Left ventricle myocardium inferior (tissue), 1 donor: ENCODE results near the gene LPCAT3. TPM values are rescaled to one million over a fixed set of nuclear protein-coding genes. Genes with fewer than 3 reads are reported as not detected.

Source experiments
- DNase-seq: peaks from one replicate; pipeline ENCODE4 v3.0.0-alpha.2; 2020
- H3K27ac ChIP-seq: fragments of 200-600 bp; replicated peaks from 2 replicates; pipeline ENCODE4 v1.8.0; 2021
- H3K27me3 ChIP-seq: fragments of 200-600 bp; 2 replicates; pipeline ENCODE4 v1.8.0; 2021; ENCODE audit warnings: low read depth
- H3K36me3 ChIP-seq: fragments of 200-600 bp; 2 replicates; pipeline ENCODE4 v1.8.0; 2021
- H3K4me1 ChIP-seq: fragments of 200-600 bp; 2 replicates; pipeline ENCODE4 v1.8.0; 2021
- H3K4me3 ChIP-seq: fragments of 200-600 bp; 2 replicates; pipeline ENCODE4 v1.8.0; 2021; ENCODE audit warnings: mild to moderate bottlenecking, moderate library complexity
- H3K9me3 ChIP-seq: fragments of 200-600 bp; replicated peaks from 2 replicates; pipeline ENCODE4 v1.8.0; 2021
- CTCF ChIP-seq: fragments of 200-600 bp; IDR thresholded peaks from 2 replicates; pipeline ENCODE4 v1.8.0; 2021; ENCODE audit warnings: antibody characterized with exemption, mild to moderate bottlenecking, borderline replicate concordance
- intact Hi-C: fragments of 100-400 bp; cut with micrococcal nuclease; formaldehyde crosslinking; loops from one replicate; pipeline ENCODE4 v1.11.0; 2022
- total RNA-seq: library from RNA; stranded (reverse); fragmentation: NEBNext Ultra II Directional; extraction: Animal tissue kit (Norgen Biotek cat#: 25700); gene quantifications from one replicate; pipeline ENCODE4 v1.2.1, GENCODE V29; 2021
- donor health status: DM: no; HTN: yes; CAD: no; lungs with severe emphysema.

LPCAT3 gene
- total RNA-seq, 1 donor from 2014 or later = 35.1 TPM

DNA sequence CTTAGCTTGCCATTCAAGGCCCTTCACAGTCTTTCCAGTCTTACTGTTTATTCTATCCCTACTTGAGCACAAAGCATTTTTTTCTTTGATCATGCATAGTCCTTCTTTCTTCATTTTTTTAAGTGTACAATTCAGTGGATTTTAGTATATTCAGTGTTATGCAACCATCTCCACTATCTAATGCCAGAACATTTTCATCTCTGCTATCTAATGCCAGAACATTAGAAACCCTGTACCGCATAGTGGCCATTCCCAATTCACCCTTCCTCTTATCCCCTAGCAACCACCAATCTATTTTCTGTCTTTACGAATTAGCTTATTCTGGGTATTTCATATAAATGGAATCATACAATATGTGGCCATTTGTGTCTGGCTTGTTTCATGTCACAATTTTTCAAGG, 13.4 kb downstream of the LPCAT3 start:
- Histone ChIP-seq H3K27me3 (no peaks in the 10 kb centered on the region), H3K4me1 (peaks cover 70% of the 10 kb centered on the region), H3K4me3 (no peak overlapping the region), H3K36me3 (peaks cover 8% of the 10 kb centered on the region), H3K9me3 (no peaks in the 10 kb centered on the region), H3K27ac (peak overlapping the region; percentile 5)
- intact Hi-C loops = no loop called here
- TF ChIP-seq CTCF = no peak
- DNase-seq = no peak

DNA sequence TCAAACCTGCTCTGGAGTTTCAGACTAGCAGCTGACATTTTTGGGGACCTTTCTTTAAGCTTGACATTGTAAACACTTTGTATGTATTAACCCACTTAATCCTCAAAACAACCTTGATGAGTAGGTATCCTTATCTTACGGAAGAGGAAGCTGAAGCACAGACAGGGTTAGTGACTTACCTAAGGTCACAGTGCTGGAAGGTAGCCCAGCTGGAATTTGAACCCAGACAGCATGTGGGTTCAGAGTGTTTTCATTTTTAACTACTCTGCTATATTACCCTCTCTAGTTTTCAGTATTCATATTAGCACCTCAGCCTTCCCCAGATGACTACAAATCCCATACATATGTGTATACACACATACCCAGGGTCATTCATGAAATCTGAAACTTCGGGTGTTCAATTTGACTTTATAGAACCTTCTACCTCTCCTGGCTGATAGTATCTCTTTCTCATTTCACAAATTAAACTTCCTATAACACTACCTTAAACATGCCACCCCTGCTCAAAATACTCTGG, 13.9 kb downstream of the LPCAT3 start:
- peaks cover 66% of the 10 kb centered on the region for H3K4me1 ChIP-seq
- H3K9me3 ChIP-seq = no peaks in the 10 kb centered on the region
- peaks cover 5% of the 10 kb centered on the region for H3K36me3 ChIP-seq
- H3K4me3 ChIP-seq = no peak overlapping the region
- intact Hi-C loops = no loop called here
- no peak for TF ChIP-seq CTCF
- no peak for DNase-seq
- peak overlapping the region; percentile 5 for H3K27ac ChIP-seq
- no peaks in the 10 kb centered on the region for H3K27me3 ChIP-seq

DNA sequence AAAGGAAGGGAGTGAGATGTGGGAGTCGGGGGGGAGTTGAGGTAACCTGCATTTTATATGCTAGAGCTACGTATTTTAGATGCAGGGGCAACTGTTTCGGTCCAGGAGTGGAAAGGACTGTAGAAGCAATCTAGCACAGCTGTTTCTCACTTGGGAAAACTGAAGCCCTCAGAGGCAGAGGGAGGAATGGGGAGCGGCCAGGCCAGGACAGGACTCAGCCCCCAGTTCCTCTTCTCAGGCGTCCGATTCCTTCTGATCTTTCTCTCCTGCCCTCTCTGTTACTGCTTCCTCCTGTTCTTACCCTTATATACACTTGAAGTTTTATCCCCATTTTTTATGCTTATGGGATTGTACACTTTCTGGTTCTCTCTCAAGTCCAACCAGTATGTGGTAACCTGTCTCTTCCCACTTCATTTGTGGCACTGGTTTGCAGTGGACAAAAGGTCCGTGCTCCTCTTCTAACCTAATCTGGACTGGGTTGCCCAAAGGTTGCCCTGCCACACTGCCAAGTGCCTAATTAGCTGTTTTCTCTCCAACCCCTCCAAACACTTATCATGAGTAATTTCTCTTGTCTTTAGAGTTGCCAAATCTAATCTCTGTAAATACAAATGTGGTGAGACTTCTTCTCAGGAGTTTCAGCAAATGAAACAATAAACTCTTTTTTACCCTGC, 16.2 kb downstream of the LPCAT3 start:
- Histone ChIP-seq H3K4me1 (peaks cover 52% of the 10 kb centered on the region), H3K27ac (peak overlapping the region; percentile 64)

GRCh38 chr12:6998715-6999451, 19.4 kb downstream of the LPCAT3 start:
- Histone ChIP-seq H3K9me3 (no peaks in the 10 kb centered on the region), H3K27me3 (no peaks in the 10 kb centered on the region), H3K27ac (peak overlapping the region; percentile 75), H3K4me3 (peak overlapping the region; percentile 25), H3K4me1 (peaks cover 41% of the 10 kb centered on the region), H3K36me3 (peaks cover 17% of the 10 kb centered on the region)
- no peak for DNase-seq
- no peak for TF ChIP-seq CTCF
- intact Hi-C loops = no loop called here

More for the DNA sequence above, 16.2 kb downstream of the LPCAT3 start:
- Histone ChIP-seq H3K36me3 (peaks cover 9% of the 10 kb centered on the region), H3K27me3 (no peaks in the 10 kb centered on the region), H3K9me3 (no peaks in the 10 kb centered on the region), H3K4me3 (no peak overlapping the region)
- intact Hi-C loops = no loop called here
- no peak for DNase-seq
- TF ChIP-seq CTCF = no peak

GRCh38 chr12:6996040-6996441, 22.2 kb downstream of the LPCAT3 start:
- no peaks in the 10 kb centered on the region for H3K9me3 ChIP-seq
- no peaks in the 10 kb centered on the region for H3K27me3 ChIP-seq
- peaks cover 24% of the 10 kb centered on the region for H3K4me1 ChIP-seq
- TF ChIP-seq CTCF = no peak
- intact Hi-C loops = no loop called here
- H3K27ac ChIP-seq = peak overlapping the region; percentile 25
- DNase-seq = no peak
- H3K36me3 ChIP-seq = peaks cover 21% of the 10 kb centered on the region
- H3K4me3 ChIP-seq = no peak overlapping the region
